Subcutaneous adipose tissue (tissue), 4 donors: ENCODE data around the gene FICD. TPM values are rescaled to one million over a fixed set of nuclear protein-coding genes. Genes with fewer than 3 reads are reported as not detected.

Experiments
- total RNA-seq, 4 donors: library from RNA; depleted of rRNA; stranded (reverse); fragments of >200 nt; gene quantifications; one replicate each; pipeline ENCODE4 v1.1.0, GENCODE V29; 2016
- TF ChIP-seq, protein P1 (sequence below): fragments of 450-650 bp; IDR thresholded peaks from one replicate; pipeline ENCODE4 v1.5.1; 2016; ENCODE audit warnings: low read depth, mild to moderate bottlenecking, control low read depth, antibody characterized with exemption, moderate library complexity

The FICD gene
- total RNA-seq, 4 donors from 2014 or later: 4.9 to 9.9 (median 7.4) TPM

- TF ChIP-seq, protein P1, sequence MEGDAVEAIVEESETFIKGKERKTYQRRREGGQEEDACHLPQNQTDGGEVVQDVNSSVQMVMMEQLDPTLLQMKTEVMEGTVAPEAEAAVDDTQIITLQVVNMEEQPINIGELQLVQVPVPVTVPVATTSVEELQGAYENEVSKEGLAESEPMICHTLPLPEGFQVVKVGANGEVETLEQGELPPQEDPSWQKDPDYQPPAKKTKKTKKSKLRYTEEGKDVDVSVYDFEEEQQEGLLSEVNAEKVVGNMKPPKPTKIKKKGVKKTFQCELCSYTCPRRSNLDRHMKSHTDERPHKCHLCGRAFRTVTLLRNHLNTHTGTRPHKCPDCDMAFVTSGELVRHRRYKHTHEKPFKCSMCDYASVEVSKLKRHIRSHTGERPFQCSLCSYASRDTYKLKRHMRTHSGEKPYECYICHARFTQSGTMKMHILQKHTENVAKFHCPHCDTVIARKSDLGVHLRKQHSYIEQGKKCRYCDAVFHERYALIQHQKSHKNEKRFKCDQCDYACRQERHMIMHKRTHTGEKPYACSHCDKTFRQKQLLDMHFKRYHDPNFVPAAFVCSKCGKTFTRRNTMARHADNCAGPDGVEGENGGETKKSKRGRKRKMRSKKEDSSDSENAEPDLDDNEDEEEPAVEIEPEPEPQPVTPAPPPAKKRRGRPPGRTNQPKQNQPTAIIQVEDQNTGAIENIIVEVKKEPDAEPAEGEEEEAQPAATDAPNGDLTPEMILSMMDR: no peak
These were observed 45.2 kb downstream of the FICD start for GRCh38 chr12:108560321-108560721.

- TF ChIP-seq, protein P1: no peak
These were observed 46.0 kb downstream of the FICD start, which contains the start of gene SART3 for GRCh38 chr12:108560752-108561719. Gene SART3 (minus strand): TSS chr12:108561173. CDS start chr12:108561154, 19 bp downstream.

DNA sequence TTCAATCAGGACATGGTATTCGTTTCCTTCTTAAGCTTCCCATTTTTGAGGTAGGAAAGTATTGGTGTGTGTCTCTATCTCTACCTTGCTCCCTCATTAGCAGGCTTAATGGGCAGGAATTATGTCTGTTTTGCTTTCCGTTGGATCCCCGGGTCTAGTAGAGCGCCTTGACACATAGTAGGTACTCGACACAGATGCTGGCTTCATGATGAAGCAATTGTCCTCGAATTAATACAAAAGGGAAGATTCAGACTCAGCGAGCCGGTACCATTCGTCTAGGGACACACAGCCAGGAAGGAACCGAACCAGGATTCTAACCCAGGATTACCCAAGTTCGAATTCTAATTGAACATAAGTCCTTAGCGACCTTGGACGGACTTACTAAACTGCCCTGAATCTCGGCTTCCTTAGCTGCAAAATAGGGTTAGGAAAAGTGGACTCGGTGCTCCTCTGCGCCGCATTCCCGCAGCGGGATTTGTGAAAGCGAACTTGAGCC is 46.8 kb downstream of the FICD start:
- TF ChIP-seq, protein P1: no peak

- TF ChIP-seq, protein P1: no peak
These were observed 47.5 kb downstream of the FICD start, which contains the start of gene ISCU for GRCh38 chr12:108562348-108563135. Gene ISCU (plus strand): TSS chr12:108562596. CDS start chr12:108562623, 27 bp downstream.

GRCh38 chr12:108563136-108563803 is 48.2 kb downstream of the FICD start:
- TF ChIP-seq, protein P1: no peak

- TF ChIP-seq, protein P1: no peak
These were observed 48.7 kb downstream of the FICD start for GRCh38 chr12:108563804-108564151.
